CD1c-positive myeloid dendritic cell (primary cell): Measurements from ENCODE around the gene KCNJ6.
"Not testable (repeated sequence)": the region's sequence is repeated elsewhere in the genome, so short reads cannot be mapped to it uniquely, and the experiment has no call there.

ENCODE experiments used
- DNase-seq: peaks from one replicate; pipeline ENCODE4 v3.0.0-alpha.2; 2016; ENCODE audit errors: extremely low spot score

Gene KCNJ6

DNA sequence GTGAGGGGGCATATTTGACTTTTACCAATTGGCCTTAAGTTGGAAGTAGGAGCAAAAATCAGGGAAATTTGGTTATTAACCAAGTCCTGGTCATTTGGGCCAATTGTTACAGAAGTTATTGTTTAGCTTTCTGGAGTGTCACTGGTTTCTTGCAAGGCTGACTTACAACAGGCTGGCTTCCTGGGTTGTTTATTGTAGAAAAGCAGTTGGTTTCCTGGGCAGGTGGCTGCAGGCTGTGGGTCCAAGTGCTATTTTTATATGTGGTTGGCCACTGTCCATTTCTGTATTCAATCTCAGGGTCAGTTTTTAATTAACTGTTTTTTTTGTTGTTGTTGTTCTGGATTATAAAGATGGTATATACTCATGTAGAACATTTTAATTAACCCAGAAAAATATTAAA lies 174.1 kb downstream of the KCNJ6 start:
- DNase-seq: no peak

DNA sequence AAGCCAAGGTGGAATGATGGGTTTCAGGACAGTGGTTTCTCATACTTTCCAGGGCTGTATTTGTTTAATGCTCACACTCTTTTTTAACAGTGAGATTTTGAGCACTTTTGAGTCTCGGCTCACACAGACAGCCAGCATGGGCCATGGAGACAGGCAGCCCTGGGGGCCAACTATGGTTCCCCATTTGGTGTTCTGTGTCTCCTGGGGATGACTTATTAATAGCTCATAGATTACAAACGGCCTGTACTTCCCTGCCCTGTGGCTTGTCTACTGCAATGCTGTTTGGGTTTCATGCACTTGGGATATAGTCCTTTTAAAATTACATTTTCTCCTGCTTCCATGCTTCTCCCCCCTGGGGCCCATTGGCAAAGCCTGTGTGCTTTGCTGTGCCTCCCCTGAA lies 178.3 kb downstream of the KCNJ6 start:
- no peak for DNase-seq

DNA sequence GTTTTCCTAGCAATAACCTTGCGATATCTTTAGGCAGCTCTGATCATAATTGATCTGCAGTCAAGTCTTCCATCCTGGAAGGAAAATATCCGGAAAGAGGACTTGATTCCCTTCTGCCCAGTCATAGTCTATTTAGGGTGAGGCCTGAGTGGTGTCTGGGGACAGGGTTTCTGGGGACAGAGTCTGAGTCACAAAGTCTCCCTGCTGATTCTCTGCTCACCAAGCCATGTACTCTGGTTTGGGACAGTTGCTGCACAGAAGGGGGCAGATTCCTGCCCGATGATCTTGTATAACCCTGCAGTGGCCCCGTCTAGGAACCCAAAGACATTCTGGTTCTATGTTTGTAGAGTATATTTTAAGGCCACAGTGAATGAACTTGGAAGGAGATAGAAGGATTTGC lies 178.8 kb downstream of the KCNJ6 start:
- DNase-seq: no peak

DNA sequence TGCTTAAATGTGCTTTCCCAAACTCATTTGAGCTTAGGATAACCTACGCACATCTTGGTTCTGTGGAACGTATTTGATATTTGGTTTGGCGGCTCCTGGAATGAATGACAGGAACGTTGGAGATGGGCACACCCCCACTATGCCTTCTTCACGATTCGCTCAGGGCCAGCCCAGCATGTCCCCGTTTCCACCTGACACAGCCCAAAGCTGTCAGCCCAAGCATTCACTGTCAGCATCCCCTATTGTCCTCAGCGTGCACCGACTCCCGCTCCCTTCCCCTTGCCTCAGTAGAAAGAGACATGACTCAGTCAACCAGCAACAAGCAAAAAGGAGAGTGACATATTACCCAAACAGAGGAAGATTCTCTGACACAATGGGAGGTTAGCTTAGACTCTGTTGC lies 181.4 kb downstream of the KCNJ6 start:
- no peak for DNase-seq

DNA sequence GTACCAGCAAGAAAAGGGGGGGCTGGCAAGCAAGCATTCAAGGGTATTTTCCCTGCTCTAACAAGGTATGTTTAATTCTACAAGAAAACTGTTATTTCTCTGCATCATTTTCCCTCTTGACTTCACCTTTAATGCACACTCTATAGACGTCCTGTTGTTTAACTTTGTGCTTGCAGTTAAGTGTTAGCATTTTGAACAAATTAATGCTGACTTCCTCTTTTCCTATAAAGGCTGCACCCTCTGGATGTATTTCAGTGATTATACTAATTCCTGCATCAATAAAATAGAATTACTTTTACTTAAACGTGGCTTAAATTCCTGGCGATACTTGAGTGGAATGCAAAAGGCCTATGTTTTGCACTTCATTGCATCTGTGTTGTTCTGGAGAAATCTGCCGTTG lies 183.3 kb downstream of the KCNJ6 start:
- no peak for DNase-seq

DNA sequence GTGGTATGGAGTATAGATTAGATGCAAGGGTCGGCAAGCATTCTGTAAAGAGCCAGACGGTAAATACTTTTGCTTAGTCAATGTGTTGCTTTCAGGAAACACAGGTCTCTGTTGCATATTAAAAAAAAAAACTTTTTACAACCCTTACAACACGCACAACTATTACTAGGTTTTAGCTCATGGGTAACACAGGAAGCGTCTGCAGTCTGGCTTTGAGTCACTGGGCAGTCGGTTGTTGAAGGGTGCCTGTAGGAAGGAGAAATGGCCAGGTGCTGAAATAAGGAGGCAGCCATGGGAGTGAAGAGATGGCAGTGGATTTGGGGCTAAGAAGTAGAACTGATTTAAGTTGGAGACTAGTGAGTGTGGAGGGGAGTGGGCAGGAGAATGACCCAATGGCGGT lies 192.1 kb downstream of the KCNJ6 start:
- no peak for DNase-seq

DNA sequence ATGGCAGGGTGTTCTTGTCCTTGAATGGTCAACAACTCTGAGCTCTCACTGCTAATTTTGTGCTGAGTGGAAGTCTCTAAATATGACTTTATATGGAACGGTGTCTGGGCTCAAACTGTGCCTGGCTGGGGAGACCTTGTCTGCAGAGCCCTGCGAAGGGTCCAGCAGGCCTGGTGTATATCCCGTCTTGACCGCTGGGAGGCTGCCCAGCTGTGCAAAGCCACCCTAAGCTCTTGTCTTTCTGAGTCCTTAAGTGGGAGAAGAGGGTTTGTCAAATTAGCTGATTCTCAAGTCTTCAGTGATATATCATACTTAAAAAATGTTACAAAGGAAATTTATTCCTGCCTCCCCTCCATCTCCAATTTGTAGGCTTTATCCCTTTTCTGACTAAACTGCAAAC lies 198.7 kb downstream of the KCNJ6 start:
- no peak for DNase-seq

DNA sequence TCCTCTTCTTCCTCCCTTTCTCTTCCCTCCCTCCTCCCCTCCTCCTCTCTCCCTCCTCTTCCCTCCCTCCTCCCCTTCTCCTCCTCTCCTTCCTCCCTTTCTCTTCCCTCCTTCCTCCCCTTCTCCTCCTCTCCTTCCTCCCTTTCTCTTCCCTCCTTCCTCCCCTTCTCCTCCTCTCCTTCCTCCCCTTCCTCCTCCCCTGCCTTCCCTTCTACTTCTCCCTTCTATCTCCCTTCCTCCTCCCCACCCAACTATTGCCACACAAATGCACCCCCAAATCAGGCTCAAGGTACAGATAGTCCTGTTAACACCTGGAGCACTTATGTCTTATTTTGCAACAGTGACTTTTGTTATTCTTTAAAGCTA lies 203.7 kb downstream of the KCNJ6 start:
- not testable (repeated sequence) for DNase-seq

DNA sequence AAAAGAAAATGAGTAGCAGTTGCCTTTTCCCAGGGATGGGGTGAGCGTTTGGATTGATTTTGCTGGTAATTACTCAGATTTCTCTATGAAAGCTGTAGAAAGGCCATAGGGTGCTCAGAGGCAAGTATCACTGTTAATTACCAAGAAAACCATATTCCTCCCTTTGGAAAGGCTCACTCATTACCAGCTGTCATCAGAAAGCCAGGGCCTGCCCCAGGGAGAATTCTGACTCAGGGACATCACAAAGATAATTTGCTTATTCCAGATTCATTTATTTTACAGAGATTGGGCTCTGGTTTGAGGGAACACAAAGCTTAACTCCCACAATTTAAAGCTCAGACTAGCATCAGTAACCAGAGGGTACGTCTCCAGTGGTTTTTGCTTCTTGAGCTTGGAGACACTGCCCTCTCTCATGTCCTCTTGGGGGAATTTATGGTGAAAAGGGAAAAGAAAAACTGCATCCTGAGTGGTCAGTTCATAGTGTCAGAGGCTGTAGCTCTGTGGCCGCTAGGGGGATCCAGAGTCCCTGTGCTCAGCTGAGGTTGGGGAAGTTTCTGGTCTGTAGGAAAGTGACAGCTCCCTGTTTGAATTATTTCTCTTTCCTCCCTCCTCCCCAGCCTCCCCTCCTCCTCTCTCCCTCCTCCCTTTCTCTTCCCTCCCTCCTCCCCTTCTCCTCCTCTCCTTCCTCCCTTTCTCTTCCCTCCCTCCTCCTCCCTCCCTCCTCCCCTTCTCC lies 204.3 kb downstream of the KCNJ6 start:
- peak; percentile 60 for DNase-seq

DNA sequence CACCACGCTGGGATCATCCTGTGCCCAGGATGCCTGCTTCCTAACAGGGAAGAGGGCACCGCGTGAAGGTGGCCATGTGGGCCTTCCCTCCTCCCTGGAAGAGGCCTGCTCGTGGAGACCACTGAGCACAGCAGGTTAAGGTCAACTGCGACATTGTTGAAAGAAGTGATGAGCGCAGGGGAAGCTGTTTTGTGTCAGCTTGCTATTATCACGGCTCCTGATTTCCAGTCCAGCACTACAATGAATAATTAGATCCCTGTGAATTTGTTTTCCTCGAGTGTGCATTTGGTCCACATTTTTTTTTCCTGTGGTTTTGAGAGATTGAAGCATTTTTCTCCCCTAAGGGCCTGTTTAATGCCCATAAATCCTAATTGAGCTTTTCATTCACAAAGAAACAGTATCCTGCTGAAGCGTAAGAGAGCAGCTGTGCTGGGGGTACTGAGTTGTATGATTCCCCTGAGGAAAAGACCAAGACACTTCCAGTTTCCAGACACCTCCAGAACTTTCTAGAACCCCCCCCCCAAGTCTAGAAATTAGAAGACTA lies 204.9 kb downstream of the KCNJ6 start:
- no peak for DNase-seq

DNA sequence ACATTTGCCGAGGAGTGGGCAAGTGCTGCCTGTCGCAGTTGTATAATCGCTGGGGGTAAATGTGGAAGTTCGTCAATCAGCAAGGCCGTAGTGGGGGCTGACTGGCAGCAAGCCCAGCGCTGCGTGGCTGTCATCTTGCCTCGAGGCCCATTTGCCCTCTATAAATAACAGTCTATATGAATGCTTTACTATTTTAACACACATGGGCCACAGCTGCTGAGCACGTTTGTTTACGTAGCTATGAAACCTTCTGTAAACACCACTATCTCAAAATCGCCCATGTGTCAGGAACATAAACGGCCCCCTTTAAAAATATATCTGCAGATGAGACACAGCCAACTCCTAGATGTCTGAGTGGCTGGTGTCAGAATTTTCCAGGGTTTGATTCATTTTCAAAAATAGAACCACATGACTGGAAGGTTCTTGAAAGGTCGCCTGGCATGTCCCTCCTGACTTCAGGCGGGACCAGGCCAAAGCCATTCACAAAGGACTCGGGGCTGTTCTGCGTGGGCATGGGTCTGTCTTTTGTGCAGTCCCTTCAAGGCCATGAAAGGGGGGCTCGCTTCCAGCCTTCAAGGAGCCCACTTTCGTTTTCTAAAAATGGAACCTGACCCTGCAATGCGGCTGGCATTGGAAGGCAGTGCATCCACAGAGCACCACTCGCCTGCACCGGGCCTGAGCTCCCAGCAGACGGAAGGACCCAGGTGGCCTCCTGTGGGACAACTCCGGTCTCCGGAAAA lies 205.5 kb downstream of the KCNJ6 start:
- no peak for DNase-seq

DNA sequence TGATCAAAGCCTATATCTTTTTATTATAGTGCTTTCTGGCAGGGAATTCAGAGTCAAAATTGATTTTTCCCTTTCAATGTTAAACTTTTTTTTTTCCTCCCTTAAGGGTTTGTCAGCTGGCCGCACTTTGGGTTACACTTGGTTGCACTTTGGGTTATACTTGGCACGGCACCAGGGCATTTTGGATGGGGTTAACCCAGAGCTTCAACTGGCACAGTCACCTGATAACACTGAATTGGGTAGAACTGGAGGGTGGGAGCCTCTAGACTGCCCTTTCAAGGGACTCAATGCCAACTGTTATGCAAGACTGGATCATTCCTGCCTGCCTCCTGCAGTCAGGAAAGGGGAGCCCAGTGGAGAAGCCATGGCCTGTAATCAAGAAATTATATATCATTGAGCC lies 211.5 kb downstream of the KCNJ6 start:
- no peak for DNase-seq

DNA sequence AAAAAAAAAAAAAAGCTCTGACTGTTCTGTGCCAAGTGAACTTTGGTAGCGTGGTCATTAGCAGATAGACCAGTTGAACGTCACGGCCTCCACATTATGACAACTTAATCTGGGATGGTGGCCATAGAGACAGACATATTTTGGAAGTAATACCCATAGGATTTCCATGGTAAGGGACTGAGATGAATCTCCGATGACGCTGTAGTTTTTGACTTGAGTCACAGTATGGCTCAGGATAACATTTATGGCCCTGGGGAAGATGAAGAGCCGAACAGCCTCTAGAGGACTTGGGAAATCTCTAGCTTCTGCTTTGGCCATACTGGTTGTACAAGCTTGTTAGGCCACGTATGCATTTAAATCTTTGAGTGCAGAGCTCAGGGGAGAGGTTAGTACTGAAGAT lies 214.0 kb downstream of the KCNJ6 start:
- DNase-seq: no peak

DNA sequence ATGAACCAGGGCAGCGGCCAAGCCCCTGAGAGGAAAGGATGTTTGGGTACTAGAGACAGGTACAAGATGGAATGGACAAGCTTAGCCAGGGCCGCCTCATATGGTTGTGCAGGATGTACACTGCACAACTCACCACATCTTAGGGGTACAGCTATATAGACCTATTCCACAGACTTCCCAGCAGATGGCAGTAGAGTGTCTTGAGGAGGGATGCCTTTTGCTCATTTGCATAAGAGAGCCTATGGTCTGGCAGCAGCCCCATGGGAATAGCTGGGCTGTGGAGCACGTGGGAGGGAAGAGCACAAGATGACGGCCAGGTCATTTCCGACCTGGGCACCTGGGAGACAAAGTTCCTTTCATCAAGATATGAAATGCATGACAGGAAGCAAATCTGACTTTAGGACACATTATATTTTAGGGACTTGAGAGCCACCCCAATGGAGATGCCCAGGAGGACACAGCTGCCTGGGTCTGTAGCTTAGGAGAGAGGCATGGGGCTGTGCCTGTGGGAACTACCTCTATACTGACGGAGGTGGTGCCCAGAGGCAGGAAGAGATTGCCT lies 215.5 kb downstream of the KCNJ6 start:
- peak; percentile 55 for DNase-seq

DNA sequence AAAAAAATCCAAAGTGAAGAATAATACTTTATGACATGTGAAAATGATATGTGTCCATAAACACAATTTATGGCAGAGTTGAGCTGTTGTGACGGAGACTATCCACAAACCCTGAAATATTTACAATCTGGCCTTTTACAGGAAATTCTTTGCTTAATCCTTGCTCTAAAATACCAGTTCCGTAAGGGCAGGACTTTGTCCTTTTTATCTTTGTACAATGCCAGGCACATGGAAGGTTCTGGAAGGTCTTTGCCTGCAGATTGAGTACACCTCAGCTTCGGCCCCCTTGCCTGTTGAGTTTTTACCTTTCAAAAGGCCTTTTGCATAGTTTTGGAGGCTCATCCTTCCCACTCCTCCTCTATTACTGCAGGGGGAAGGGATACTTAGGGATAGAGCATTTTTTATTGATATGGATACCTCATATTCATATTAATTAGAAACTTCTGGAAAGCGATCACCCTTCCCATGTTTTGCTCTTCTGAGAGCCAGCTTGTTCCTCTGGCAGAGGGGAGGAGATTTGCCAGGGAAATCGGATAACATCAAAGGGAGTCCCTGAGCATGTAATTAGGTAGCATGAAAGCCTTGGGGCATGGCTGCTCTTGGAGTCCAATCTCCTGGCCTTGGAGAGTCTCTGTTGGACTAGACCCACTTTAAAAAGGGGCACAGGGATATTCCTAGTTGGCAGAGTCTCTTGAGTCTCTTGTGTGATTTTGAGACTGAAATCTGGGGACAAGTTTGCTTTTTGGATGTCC lies 217.1 kb downstream of the KCNJ6 start:
- DNase-seq: no peak

DNA sequence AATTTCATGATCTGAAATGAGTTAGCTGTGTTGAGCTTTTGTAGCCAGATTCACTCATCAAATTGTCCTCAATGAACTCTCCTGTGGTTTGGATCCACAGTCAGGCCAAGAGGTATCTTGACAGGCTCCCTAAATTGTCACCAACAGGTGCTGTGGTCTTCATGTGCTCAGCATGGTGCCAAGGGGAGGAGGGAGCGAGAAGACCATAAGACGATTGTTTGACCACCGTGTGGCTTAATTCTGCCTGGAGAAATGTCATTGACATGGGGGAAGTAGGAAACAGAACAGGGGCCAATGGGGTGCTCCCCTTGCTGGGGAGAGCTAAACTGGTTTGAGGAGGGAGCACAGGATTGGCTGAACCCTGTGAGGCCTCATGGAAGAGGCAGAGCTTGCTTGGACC lies 219.3 kb downstream of the KCNJ6 start:
- DNase-seq: no peak

DNA sequence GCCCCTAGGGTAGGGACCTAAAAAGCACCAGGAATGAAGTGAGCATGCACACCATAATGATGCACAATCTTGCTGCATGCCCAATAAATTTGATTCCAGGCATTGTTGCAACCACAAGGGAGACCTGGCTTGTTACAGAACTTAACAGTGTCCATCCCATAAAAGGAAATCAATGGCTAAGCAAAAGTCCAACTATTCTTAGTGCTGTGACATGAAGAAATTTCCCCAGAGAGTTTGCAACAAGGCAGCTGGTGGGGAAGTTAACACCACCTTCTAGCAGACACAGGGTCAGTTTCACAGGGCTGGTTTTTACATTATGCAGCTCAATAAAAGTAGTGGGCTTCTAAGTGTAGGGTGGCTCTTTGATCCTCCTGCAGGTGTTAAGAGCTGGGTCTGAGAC lies 221.1 kb downstream of the KCNJ6 start:
- DNase-seq: no peak

DNA sequence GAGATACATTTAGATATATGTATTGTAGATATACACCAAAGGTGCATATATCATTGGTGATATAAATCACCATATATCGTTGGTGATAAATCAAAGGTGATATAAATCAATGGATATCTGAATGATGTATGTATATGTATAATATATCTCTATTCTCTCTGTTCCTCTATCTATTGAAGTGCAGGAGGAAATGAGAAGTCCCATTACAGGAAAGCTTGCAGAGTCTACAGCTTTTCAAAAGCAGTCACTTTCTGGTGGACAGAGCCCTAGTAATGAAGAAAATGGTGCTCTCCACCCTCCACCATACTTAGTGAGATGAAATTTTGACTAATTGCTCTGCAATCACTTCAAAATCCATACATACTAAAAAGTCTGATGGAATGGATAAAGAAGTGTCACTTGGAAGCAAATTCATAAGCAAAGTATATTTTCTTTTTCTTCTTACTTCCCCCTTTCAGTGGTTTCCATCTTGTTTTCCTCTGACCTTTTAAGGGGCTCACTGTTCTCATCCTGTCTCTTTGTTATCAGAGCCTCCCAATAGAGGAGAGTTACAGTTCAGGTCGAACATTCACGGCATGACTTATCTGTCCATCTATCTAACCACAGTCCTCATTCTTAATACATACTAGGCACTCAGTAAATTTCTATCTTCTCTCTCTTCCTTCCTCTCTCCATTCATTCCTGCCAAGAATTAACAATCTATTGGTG lies 227.2 kb downstream of the KCNJ6 start:
- DNase-seq: no peak

DNA sequence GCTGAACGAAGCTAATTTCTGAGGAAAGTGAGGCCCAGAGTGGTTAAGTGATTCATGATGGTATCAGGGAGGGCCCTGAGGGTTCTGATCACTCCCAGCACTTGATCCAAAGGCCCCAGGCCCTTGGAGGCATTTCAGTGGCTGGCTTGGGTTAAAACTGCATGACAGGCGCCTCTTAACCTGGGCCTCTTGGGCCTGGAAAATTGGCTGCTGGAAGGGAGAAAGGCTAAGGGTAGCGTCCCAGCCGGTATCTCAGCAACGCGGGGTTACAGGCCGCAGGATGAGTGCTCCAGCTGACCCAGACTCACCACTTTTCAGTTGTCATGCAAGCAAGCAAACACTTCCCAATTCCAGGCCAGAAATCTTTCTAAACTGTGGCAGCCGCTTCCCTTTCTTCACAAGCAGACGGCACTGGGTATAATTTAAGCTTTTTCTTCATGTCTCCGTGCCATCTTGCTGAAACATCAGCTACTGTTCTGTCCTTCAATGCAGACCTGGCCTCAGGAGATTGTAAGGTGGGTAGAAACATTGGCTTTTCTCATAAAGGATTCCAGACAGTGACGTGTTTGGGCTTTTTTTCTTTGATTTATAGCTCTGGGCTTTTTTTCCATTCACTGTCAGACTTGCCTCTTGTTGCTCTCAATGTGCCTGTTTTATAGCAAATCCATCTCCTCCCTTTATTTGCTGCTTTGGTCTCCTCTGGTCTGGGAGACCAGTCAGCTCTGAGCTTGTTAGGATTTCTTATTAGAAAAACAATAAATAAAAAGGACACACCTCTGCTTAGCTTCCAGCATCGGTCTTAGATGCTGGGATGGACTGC lies 229.1 kb downstream of the KCNJ6 start:
- DNase-seq: peak; percentile 32

DNA sequence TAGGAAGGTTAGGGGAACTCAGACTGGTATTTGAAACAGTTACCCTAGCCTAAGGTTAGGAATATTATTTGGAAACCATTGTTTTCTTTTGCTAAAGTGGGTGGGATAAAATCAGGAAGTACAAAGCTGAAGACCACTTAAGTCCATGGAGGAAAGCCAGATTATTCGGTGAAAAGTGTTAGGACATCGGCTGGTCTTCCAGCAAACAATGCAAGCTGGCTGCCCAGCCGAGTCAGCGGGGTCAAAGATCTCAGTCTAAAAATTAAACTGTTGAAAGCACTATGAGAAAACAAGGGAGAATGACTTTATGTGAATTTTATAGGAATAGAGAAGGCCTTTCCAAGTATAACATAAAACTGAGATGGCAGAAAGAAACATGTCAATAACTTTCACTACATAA lies 231.7 kb downstream of the KCNJ6 start:
- no peak for DNase-seq

DNA sequence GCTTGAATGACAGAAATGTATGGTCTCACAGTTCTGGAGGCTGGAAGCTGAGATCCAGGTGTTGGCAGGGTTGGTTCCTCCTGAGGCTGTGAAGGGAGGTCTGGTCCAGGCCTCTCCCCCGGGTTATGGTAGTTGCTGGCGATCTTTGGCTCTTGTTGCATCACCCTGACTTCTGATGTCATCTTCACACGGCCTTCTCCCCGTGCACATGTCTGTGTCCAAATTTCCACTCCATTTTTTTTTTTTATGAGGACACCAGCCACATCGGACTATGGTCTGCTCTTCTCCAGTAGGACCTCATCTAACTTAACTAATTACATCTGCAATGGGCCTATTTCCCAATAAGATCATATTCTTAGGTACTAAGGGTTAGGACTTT lies 232.2 kb downstream of the KCNJ6 start:
- DNase-seq: no peak
